NCI-H1105 (cell line): ENCODE data around the gene NBAS.

Source experiments
- DNase-seq: peaks from one replicate; lab custom pipeline; 2025; lab: John Stamatoyannopoulos, UW

The NBAS gene

DNA sequence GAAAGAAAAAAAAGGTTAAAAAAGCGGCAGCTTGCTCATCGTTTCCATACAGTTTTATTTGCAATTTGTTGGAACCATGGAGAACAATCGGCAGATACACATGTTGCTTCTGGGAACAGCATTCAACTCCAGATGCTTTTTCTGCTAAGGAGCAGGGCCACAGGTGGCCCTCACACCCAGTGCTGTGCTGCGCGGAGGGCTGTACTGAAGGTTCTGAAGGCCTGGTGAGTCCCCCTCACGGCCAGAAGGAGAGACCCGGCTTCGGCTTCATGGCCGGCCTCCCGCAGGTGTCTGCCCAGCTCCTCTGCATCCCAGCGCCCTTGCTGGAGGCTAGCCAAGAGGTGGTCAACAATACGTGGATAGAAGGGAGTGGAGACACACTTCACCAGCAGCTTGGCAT lies 394.3 kb downstream of the NBAS start:
- DNase-seq: no peak

DNA sequence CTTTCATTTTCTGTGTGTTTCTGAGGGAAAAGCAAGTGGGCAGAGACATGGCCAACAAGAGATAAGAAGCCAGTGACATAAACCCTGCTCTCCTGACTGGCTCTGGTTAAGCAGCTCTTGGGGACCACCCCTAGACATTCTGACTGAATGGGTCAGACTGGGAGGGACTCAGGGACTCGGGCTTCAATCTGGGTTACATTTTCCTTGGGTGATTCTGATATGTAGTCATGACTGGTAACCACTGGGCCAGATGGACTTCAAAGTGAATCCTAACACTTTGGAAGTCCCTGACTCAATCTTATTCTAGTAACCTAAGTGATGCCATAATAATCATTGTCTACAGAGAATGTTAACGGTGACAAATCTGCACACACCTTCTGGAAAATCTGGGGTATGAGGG lies 397.8 kb downstream of the NBAS start:
- no peak for DNase-seq

DNA sequence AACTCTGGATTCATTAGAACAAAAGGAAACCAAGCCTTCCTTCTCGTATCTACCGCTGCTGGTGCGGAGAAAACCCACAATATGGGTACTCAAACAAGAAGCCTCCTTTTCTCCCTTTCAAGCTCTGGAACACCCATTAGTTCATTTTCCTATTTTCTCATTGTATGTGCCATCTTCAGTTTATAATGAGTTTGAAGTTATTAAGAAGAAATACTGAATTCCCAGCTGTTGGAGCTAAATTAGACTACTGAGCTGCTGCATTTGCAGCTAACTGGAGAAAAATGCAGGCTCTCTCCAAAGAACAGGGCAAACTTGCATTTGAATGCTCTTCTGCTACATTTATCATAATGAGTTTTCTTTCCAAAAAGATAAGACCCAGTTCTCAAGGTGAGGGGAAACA lies 398.5 kb downstream of the NBAS start:
- DNase-seq: no peak

DNA sequence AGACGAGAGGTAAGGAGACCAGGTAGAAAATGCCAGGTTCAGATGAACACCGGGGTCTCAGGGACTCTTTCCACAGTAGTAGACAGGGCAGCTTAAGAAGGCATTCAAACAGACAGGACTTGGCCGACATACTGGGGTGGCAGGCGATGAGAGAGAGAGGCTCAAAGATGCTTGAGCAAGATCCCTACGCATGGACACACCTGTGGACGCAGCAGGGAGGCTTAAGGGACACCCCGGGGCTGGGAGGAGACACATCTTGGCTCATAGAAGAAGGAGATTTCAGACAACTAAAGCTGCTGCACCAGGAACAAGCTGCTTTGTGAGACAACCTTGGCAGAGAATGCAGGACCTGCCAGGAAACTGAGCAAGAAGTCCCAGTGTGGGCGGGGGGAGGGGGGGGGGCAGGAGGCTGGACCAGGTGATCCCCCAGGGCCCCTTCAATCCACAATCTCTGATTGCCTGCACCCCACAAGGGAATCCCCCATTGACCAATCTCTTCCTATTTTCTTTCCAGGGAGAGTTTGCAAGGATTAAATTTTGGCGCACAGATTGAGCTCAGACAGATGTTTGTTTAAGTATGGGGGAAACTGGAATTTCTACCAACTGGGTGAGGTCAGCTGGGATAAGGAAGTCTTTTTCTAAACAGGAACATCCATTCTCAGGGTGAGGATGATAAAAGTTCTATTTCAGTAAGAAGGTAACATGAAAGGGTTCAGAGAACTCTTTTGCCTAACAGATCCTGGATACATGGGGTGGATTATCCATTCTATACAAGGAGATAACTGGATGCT lies 400.7 kb downstream of the NBAS start:
- no peak for DNase-seq

DNA sequence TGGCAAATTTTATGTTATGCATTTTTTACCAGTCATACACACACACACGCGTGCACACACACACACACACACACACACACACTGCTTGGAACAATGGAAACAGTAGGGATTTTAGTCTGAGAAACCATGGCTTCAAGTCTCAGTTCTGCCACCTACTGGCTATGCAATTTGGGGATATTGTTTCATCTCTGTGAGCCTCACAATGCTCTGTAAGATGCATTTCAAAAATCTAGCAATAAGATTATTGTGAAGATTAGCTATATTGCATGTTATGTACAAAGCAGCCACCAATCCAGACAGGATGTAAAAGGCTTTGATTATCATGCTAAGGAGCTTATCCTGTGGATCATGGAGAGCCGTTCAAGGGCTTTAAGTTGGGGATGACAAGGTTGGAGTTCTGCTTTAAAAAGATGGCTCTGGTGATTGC lies 401.4 kb downstream of the NBAS start:
- peak; percentile 31 for DNase-seq

DNA sequence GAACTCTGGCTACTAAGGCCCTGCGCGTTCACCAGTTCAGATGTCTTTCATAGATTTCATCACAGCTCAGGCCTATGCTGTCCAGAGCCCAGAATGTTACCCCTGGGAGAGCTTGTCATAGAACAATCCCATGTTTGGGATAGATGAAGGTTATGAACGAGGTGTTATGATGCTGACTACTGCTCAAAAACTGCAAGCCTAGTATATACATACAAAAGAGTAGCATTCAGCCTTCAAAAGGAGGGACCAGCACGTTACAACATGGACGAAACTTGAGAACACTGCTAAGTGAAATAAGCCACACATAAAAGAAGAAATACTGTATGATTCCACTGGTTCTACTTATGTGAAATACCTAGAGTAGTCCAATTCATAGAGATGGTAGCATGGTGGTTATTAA lies 401.9 kb downstream of the NBAS start:
- DNase-seq: no peak

DNA sequence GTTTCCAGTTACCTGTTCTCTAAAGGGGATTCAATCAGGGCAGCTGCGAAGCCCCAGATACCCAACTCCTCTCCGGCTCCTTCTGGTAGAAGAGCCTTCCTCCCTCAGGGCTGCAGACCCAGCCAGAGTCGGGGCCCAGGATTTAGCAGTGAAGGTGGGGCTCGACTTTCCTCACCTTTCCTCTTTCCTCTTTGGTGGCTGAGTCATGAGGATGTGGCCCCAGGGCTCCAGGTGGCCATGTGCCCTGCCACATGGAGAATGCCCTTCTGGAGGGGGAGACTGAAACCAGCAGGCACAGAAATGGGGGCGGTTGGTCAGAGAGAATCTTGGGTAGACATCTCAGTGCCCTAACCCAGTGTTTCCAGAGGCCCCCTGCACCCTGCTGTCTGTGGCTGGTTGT lies 402.6 kb downstream of the NBAS start:
- DNase-seq: no peak

DNA sequence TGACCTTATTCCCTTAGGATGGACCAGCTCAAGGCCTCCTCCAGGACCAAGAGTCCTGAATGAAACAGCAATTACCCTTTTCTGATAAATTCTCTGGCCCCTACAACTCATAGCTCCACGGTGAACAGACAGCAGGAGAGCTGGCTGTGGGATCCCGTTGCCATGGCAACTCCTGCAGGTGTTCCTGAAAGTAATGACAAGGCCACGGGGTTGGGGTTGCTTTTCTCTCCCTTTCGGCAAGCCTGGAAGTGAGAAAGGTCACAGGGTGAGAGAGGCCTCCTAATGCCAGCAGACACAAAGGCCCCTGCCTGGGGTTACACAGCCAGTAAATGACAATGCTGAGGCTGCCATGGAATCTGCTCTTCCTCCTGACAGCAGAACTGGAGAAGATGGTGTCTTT lies 403.0 kb downstream of the NBAS start:
- peak; percentile 51 for DNase-seq

DNA sequence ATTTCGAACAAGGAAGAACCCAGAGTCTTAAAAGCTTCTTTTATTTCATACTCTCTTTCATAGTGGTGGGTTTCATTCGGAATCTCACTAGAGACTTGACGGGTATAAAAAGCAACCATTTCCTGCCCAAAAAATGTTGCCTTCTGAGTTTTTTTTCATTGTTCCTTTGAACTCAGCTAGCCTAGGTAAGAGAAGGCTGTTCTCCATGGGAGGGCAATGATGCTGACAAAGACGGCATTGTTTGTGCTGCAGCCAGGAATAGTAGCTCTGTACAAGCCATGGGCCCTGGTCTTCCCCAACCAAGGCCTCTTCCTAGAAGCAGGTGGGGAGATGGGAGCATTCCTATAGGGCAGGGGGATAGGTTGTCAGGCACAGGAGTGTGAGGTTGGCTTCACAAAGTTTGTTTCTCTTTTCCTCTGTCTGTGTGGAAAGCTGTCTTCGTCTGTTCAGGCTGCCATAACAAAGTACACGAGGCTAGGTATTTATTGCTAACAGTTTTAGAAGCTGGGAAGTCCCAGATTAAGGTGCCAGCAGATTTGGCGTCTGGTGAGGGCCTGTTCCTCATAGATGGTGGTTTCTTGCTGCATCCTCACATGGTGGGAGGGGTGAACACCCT lies 405.1 kb downstream of the NBAS start:
- DNase-seq: no peak

DNA sequence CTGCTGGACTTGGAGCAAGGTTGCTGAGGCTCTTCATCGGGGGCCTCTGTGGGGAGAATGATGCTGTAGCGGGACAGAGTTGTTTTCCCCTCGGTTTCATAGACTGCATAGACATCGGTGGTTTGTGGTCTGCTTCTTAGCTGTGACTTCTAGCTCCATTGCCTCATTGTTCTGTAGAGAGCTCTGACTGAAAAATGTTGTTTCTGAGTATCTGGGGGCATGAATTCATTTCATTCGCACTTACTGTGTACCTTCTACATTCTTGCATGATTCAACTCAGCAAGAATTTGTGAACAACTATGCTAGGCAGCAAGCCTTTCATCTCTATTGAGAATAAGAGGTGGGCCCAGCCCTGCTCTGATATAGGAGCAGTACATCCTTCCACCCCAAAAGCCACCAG lies 406.8 kb downstream of the NBAS start:
- no peak for DNase-seq

DNA sequence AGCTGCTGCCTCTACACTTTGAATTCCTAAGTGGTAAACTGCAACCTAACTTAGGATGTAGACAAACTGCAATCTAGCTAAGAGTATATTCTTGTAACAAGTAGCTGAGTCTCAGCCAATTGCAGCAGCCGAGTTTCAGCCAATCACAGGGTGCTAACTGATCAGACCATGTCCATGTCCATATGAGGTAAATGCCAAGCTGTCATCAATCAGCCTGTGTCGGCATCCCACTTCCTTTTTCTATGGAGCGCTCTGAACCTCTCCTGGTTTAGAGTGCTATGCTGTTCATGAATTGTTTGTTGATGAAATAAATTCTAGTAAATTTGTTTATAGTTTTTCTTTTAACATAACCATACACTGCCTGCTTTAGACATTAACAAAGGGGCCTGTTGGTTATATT lies 408.8 kb downstream of the NBAS start:
- no peak for DNase-seq

DNA sequence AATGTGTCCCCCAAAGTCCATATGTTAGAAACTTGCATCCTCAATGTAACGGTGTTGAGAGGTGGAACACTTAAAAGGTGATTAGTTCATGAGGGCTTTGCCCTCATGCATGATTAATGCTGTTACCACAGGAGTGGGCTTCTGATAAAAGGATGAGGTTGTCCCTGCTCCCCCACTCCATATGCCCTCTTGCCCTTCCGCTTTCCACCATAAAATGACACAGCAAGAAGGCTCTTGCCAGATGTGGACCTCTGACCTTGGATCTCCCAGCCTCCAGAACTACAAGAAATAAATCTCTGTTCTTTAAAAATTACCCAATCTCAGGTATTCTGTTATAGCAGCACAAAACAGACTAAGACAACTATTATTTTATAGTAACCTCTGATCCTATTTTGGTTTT lies 412.1 kb downstream of the NBAS start:
- DNase-seq: no peak

DNA sequence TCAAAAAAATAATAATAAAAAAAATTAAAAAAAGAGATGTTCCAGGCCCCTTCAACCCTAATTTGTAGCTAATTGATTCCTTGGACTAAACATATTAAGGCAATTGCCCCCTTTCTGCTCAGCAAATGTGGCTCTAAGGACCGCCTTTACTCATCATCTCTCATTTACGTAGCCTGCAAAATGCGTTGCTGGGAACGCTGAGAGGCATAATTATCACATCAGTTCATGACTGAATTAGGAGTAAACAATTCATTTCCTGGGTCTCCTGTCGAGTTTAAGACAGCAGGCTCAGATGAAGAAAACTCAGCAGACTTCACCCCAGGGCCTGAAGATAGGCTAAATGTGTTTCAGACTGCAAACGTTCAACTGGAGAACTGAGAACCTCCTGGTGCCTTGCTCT lies 413.5 kb downstream of the NBAS start:
- DNase-seq: no peak

DNA sequence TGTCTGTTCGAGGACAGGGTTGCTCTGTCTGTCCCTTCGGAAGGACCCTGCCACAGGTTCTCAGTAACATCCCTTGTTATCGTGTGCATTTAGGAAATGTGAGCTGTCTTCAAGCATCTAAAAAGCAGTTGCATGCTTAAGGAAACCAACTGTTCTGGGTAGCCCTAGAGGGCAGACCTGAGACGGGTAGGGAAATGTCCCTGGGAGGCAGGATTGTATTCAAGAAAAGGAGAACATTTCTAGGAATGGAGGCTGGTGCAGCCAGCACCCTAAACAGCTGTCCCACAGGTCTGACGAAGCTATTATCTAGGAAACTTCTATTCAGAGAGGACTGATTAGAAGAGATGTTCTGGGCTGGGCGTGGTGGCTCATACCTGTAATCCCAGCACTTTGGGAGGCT lies 414.2 kb downstream of the NBAS start:
- no peak for DNase-seq

DNA sequence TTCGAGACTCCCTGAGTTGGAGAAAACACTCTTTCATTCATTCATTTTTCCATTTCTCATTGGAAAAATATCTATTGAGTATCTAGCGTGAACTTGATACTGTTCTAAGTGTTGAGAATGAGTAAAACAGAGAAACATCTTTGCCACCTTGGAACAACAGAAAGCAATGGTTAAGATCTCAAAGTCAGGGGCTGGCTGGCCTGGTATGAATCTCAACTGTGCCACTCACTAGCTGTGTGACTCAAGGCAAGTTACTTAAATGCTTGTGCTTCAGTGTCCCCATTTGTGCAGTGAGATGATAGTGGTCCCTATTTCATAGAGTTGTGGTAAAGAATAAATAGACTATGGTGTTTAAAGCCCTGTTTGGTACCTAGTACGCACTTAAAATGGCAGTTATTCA lies 415.2 kb downstream of the NBAS start:
- no peak for DNase-seq

DNA sequence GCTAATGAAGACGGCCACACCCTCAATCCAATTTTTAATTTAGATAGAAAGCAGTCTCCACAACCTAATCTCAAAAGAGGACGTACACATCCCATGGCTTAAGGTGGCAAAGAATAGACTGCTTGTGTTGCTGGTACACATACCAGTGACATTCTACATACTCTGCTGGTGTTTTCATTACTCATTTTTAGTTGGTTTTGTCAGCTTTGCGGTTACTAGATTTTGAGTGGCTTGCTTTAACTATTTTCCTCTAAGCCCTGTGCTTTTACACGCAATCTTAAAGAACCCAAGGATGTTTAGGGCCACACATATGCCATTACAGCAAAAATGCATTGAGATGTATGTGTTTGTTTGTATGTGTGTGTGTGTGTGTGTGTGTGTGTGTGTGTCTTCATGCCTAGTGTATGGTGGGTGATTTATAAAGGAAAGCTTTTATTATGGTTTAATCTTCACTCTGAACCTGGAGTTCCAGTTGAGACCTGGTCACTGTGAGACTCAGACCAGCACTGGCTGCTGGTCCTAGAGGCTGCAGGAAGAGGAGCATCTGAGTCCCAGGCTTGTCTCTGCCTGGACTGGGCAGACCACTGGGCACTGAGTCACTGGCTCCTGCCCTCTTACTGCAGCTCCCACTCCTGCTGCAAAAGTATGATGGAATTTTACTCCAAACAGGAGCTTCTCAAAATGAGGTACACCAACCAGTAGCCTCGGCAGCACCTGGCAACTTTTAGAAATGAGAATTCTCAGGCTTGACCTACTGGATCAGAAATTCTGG lies 415.9 kb downstream of the NBAS start:
- no peak for DNase-seq

DNA sequence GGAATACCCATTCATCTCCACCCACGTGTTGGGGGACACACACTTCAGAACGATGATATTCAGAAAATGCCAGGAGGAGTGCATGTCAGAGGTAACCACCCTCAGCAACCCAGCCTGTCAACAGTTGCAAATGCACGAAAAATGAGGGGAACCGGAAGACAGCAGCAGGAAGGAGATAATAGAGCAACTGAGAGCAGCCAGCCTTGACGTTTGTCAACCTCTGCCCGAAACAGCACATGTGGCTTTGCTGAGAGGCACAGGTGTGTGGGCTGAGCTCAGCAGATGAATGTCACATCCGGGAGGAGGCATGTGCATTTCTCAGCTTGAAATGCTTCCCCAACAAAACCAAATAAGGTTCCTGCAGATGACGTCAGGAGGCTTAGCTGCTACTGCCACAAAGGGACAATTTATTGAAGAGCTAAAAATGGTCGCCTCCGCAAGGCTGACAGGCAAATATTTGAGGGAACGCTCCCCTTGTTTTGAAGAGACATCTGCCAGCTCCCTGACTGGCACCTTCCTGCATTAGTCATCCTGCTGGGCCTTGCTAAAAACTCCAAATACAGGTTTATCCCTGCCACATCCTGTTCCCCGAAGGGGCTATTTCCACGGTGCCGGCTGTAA lies 419.0 kb downstream of the NBAS start:
- DNase-seq: no peak

DNA sequence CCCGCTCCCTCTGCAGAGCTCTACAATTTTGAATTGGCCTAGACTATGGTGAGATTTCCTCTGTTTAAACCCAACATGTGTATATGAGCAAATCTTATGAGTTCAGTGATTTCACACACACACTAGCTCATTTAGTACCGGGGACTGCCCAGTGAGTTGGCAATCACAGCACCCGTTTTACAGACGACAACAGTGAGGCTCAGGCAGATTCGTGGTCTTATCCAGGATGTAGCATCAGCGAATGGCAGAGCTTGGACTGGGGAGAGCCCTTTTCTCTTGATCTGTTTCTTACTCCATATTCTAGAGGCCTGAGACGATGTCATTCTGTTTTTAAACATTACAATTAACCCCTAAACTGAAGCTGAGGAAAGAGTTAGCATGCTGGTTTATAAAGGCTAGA lies 419.9 kb downstream of the NBAS start:
- DNase-seq: no peak

DNA sequence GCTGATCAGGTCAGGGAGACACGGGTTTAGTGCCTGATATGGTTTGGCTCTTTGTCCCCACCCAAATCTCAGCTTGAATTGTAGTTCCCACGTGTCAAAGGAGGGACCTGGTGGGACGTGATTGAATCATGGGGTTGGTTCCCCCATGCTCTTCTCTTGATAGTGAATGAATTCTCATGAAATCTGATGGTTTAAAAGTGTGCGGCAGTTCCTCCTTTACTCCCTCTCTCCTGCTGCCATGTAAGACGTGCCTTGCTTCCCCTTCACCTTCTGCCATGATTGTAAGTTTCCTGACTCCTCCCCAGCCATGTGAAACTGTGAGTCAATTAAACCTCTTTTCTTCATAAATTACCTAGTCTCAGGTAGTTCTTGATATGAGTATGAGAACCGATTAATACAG lies 424.5 kb downstream of the NBAS start:
- no peak for DNase-seq

DNA sequence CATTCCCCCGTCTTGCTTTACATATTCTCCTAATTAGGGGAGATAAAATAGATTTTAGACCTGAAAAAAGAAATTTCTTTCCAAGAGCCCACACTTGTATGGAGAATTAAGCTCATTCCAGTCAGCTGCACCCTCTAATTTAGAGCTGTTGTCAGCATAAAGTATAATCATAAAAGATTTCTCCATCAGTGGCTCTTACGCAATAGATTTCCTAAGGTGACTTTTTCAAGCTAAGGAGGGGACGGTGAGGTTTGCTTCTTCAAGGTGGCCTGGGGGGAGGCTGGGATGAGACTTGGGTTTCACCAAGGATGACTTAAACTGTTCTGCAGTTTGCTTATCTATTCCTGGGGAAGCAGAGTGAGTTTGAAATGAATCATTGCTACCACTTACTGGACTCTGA lies 426.2 kb downstream of the NBAS start:
- DNase-seq: no peak

DNA sequence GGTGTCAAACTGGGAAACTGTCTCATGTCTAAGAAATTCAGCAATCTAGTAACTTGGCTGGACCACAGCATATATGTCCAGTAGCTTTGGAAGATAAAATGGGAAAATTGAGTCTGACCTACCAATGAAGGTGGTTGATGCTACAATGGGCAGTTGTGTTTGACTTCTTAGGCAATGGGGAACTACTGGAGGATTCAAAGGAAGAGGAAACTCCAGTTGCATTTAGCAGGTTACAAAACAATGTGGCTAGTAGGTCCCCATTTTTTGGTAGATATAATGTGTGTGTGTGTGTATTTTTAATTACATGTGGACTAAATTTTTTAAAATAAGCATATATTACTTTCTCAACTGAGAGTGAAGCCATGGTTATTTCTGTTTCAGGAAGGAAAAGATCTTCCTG lies 427.7 kb downstream of the NBAS start:
- no peak for DNase-seq

DNA sequence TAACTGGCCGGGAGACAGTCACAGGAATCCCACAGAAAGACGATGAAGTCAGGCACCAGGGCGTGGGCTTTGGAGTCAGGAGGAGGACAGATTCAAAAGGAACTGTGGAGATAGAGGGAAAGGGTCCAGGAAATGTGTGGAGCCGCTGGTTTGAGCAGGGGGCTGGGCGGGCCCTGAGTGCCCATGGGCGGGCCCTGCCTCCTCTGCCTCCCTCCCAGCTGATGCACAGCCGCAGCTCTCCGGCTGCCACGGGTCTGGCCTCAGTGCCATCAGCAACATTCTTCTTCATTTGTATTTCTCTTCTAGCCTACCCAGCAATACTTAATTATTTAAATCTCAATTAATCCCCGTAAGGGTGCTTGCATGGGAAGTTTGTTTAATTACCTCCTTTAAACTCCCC lies 432.3 kb downstream of the NBAS start:
- no peak for DNase-seq

DNA sequence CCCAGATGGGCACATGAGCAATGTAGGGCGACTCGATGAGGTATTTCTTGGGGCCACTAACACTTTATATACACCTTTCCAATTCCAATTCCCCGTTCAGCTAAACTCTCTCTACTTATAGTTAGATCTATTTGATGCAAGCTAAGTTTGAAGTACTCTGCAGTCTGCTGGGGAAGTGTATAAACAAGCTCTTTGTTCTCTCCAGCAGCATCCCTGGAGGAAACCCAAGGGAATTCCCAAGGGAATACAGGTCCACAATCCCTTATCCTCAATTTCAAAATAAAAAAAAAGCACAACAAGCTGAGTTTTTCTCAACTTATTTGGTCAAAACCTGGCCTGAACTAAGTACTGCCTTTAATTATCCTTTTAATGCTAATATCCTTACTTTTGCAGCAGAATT lies 433.3 kb downstream of the NBAS start:
- no peak for DNase-seq
